Measurements from ENCODE around the gene ZNF117.

DNA sequence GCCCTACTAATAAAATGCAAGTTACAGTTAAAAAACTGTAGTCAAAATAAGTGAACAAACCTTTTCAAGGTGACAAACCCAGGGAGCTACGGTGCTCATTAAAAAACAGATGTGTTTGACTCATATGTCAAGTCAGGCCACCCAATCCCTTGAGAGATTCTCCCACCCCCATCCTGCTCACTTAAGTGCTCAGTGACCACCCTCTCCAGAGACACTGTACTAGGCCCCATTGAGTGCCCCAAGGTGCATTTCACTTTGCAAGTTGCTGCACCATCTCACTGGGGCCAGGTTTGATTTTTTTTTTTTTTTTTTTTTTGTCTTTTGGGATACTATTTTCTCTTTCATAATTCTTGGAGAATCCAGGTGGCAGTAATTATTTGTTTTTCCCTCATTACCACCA is 13.7 kb upstream of the ZNF117 start:
- TF ChIP-seq RAD21 (IDR thresholded peaks at IDR 0.05; ENCODE audit: low read depth) = no peak
- no peak for TF ChIP-seq TEAD4 (IDR thresholded peaks at IDR 0.05)
